BE2C (cell line): Measurements from ENCODE around the gene CHMP1B.

Experiments
- DNase-seq: peaks from one replicate; pipeline ENCODE4 v3.0.0-alpha.2; 2020
- H3K27me3 ChIP-seq: fragments of 250-450 bp; sonication (Bioruptor Pico); 2 replicates; pipeline ENCODE4 v1.5.1; 2020; ENCODE audit warnings: mild to moderate bottlenecking
- H3K36me3 ChIP-seq: fragments of 250-450 bp; sonication (Bioruptor Pico); 2 replicates; pipeline ENCODE4 v1.5.1; 2020; ENCODE audit warnings: mild to moderate bottlenecking
- H3K4me1 ChIP-seq: fragments of 250-450 bp; sonication (Bioruptor Pico); 2 replicates; pipeline ENCODE4 v1.5.1; 2020
- H3K4me3 ChIP-seq: 2 replicates; pipeline ENCODE4 v1.5.1; 2011; ENCODE audit warnings: low read depth, low read length
- H3K9me3 ChIP-seq: fragments of 250-450 bp; sonication (Bioruptor Pico); 2 replicates; pipeline ENCODE4 v1.5.1; 2020
- TF ChIP-seq, protein P1 (sequence below): IDR thresholded peaks from 2 replicates; pipeline ENCODE4 v1.5.1; 2012; ENCODE audit warnings: mild to moderate bottlenecking, low read depth, low read length

CHMP1B gene

DNA sequence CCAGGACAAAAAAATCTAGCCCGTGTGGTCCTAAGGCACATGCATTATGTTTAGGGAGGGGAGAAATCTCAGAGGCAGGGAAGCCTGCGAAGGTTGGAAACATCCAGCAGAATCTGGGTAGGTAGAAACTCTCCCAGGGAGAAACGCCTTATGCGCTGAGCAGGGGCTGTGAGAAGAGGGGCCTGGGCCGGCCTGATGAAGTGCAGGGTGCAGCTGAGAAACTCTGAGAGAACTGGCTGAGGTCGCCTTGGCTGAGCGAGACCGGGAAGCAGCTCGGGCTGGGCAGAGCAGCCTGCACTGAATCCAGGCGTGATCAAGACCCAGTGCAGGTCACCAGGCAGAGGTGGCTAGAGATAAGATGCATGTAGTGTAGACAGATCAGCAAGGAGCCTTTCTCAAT is 15.1 kb downstream of the CHMP1B start:
- Histone ChIP-seq H3K36me3 (no peaks in the 10 kb centered on the region), H3K4me1 (no peaks in the 10 kb centered on the region), H3K9me3 (no peaks in the 10 kb centered on the region), H3K4me3 (no peak overlapping the region), H3K27me3 (peaks cover under 1% of the 10 kb centered on the region)
- no peak for DNase-seq
- TF ChIP-seq, protein P1, sequence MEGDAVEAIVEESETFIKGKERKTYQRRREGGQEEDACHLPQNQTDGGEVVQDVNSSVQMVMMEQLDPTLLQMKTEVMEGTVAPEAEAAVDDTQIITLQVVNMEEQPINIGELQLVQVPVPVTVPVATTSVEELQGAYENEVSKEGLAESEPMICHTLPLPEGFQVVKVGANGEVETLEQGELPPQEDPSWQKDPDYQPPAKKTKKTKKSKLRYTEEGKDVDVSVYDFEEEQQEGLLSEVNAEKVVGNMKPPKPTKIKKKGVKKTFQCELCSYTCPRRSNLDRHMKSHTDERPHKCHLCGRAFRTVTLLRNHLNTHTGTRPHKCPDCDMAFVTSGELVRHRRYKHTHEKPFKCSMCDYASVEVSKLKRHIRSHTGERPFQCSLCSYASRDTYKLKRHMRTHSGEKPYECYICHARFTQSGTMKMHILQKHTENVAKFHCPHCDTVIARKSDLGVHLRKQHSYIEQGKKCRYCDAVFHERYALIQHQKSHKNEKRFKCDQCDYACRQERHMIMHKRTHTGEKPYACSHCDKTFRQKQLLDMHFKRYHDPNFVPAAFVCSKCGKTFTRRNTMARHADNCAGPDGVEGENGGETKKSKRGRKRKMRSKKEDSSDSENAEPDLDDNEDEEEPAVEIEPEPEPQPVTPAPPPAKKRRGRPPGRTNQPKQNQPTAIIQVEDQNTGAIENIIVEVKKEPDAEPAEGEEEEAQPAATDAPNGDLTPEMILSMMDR: no peak

DNA sequence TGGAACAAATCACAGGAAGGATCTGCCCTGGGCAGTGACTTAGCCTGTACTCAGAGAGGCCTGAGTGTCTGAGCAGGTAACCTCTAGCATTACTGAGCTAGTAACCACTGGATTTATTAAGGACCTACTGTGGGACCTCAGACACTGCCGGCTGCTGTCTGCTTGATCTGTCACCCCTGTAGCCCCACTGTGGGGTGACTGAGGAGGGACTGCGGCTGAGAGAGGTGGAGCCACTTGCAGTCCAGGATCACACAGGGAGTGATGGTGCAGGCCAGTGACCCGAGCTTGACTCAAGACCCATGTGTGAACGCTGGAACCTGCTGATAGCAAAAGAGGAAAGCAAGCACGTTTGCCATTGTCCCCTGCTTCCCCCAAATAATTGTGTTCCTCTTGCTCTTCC is 15.6 kb downstream of the CHMP1B start:
- H3K4me3 ChIP-seq: no peak overlapping the region
- TF ChIP-seq, protein P1: no peak
- no peaks in the 10 kb centered on the region for H3K9me3 ChIP-seq
- H3K36me3 ChIP-seq: no peaks in the 10 kb centered on the region
- peaks cover 5% of the 10 kb centered on the region for H3K27me3 ChIP-seq
- no peak for DNase-seq
- no peaks in the 10 kb centered on the region for H3K4me1 ChIP-seq

DNA sequence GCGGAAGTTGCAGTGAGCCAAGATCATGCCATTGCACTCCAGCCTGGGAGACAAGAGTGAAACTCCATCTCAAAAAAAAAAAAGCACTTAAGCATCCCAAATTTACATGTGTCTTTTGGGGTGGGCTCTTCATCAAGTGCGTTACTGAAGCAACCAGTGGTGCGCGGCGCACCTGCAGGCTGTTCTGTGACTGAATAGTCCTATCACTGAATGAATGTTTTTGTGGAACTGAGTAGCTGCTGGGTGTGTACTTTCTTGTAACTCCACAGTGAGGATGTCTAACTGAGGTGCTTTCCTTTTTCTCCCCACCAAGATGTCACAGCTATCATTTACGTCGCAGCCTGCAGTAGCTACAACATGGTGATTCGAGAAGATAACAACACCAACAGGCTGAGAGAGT is 17.0 kb downstream of the CHMP1B start:
- H3K27me3 ChIP-seq: peaks cover 7% of the 10 kb centered on the region

DNA sequence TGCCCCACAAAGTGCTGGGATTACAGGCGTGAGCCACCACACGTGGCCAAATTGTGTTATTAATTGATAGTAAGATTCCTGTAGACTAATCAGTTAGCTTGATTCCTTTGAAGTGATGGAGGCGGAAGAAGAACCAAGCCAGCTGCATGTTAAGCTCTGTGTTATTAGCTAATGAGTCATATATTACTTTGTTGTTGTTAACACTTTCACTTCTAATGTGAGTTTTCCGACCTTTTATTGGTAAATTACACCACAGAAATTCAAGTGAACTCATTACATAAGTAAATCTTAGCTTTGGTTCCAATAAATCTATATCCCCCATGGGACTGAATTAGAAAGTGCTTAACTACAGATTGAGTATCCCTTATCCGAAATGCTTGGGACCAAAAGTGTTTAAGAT is 20.3 kb downstream of the CHMP1B start:
- Histone ChIP-seq H3K4me1 (no peaks in the 10 kb centered on the region), H3K4me3 (no peak overlapping the region), H3K9me3 (no peaks in the 10 kb centered on the region), H3K27me3 (peaks cover 7% of the 10 kb centered on the region), H3K36me3 (no peaks in the 10 kb centered on the region)
- TF ChIP-seq, protein P1: no peak
- no peak for DNase-seq

More for the DNA sequence above, 17.0 kb downstream of the CHMP1B start:
- Histone ChIP-seq H3K9me3 (no peaks in the 10 kb centered on the region), H3K36me3 (no peaks in the 10 kb centered on the region), H3K4me1 (no peaks in the 10 kb centered on the region), H3K4me3 (no peak overlapping the region)
- TF ChIP-seq, protein P1: no peak
- DNase-seq: no peak

DNA sequence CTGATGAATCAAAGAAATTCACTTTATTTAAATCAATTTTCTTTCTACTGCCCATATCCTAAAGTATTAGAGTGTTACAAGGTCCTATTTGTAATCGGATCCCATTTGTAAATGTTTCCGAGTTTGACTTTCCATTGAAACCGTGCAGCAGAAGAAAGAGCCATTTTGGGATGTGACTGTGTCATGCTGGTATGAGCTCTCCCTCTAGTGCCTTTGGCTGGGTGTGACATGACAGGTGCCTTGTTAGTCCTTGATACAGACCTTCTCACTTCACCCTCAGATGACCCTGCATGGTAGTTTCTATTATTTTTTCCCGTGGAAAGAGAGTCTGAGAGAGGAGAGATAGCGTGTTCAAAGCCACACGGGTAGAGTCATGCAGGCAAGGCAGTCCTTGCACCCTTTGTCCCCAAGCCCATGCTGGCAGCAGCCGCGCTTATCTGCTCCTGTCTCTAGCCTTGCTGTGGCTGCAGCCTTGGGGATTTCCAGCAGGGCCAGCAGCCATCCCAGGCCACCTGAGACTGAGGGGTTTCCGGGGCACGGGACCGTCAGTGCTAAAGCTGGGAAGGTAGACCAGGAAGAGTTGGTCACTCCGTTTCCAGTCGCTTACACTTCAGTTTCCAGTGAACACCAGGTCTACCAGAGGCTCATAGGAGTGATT is 21.4 kb downstream of the CHMP1B start:
- TF ChIP-seq, protein P1: peak; percentile 20
- DNase-seq: no peak
- Histone ChIP-seq H3K4me3 (no peak overlapping the region), H3K4me1 (no peaks in the 10 kb centered on the region), H3K27me3 (peaks cover 7% of the 10 kb centered on the region), H3K36me3 (no peaks in the 10 kb centered on the region), H3K9me3 (no peaks in the 10 kb centered on the region)

DNA sequence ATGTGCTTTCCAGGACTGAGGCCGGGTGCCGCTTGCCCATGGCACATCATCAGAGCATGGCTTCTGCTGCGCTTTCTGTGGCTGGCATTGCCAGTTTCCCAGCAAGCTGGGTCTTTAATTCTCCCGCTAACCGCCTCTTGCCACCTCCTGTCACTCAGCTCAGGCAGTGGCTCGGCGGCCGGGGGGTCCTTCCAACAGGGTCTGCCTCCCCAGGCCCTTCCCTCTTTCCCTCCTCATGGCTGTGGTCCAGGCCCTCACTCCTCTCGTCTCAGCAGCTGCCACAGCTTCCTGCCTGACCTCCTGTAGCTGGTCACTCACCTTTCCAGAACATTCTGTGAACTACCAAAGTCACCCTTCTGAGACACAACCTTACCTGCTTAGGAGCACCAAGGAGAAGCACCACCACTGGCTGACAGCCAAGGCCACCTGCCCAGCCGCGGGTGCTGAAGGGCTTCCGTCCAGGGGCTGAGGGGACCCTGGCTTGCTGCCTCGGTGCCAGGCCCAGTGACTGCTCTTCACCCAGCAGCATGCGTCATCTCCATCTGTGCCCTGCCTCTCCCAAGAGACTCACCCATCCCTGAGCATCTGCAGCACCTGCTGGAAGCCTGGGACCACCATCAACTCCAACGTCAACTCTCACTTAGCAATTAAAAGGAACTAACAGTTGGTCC is 22.6 kb downstream of the CHMP1B start:
- Histone ChIP-seq H3K9me3 (no peaks in the 10 kb centered on the region), H3K4me1 (no peaks in the 10 kb centered on the region), H3K4me3 (no peak overlapping the region), H3K36me3 (no peaks in the 10 kb centered on the region), H3K27me3 (peaks cover 7% of the 10 kb centered on the region)
- TF ChIP-seq, protein P1: no peak
- no peak for DNase-seq
